Head of caudate nucleus (tissue), 42 donors: ENCODE results near the gene MINDY4.

Experiments
- DNase-seq, 42 donors: peaks; one replicate each; pipeline versions ENCODE4 v3.0.0 to v3.0.0-alpha.2; 2020 to 2021; ENCODE audit warnings: mixed read lengths in 7 of 42
- intact Hi-C: fragments of 100-400 bp; cut with DNase I; formaldehyde crosslinking; loops from one replicate; pipeline ENCODE4 v1.15.0; 2022

Gene MINDY4

GRCh38 chr7:30925913-30926312, 154.7 kb downstream of the MINDY4 start:
- peak in 29 of 42 donors; percentile 0 to 28 (median 5) for DNase-seq
- intact Hi-C loops: no loop called here

- peak in 19 of 42 donors; percentile 0 to 32 (median 5) for DNase-seq
- intact Hi-C loops: no loop called here
Measured at GRCh38 chr7:30926313-30926712, 155.1 kb downstream of the MINDY4 start.

GRCh38 chr7:30927040-30927439, 155.8 kb downstream of the MINDY4 start:
- intact Hi-C loops: no loop called here
- peak in 12 of 42 donors; percentile 0 to 14 (median 4) for DNase-seq

- DNase-seq: peak in 8 of 42 donors; percentile 1 to 29 (median 4)
Measured at GRCh38 chr7:30927559-30927958, 156.3 kb downstream of the MINDY4 start.

GRCh38 chr7:30928254-30928872, 157.1 kb downstream of the MINDY4 start:
- peak in 14 of 42 donors; percentile 0 to 26 (median 5) for DNase-seq
- intact Hi-C loops: no loop called here

More at GRCh38 chr7:30927559-30927958, 156.3 kb downstream of the MINDY4 start:
- intact Hi-C loops: no loop called here

- intact Hi-C loops: no loop called here
- peak in 6 of 42 donors; percentile 4 to 29 (median 18) for DNase-seq
Measured at GRCh38 chr7:30929686-30930085, 158.5 kb downstream of the MINDY4 start.

GRCh38 chr7:30930621-30931020, 159.4 kb downstream of the MINDY4 start:
- peak in 5 of 42 donors; percentile 3 to 32 (median 9) for DNase-seq

GRCh38 chr7:30931161-30931928, 160.1 kb downstream of the MINDY4 start:
- intact Hi-C loops: no loop called here
- DNase-seq: peak in 9 of 42 donors; percentile 1 to 38 (median 14)

More at GRCh38 chr7:30930621-30931020, 159.4 kb downstream of the MINDY4 start:
- intact Hi-C loops: no loop called here

- DNase-seq: peak in 3 of 42 donors; percentile 3 to 42 (median 20)
- intact Hi-C loops: no loop called here
Measured at GRCh38 chr7:30931929-30932540, 160.8 kb downstream of the MINDY4 start.

GRCh38 chr7:30932562-30932961, 161.3 kb downstream of the MINDY4 start:
- intact Hi-C loops: no loop called here
- DNase-seq: peak in 4 of 42 donors; percentile 18 to 37 (median 31)

- intact Hi-C loops: no loop called here
- DNase-seq: peak in 6 of 42 donors; percentile 2 to 21 (median 14)
Measured at GRCh38 chr7:30933124-30933974, 162.1 kb downstream of the MINDY4 start.

GRCh38 chr7:30934225-30934624, 163.0 kb downstream of the MINDY4 start:
- peak in 1 of 42 donors; percentile 3 for DNase-seq
- intact Hi-C loops: no loop called here

GRCh38 chr7:30934732-30935568, 163.7 kb downstream of the MINDY4 start:
- intact Hi-C loops: no loop called here
- peak in 1 of 42 donors; percentile 9 for DNase-seq

- intact Hi-C loops: no loop called here
- no peak for DNase-seq
Measured at GRCh38 chr7:30935569-30935877, 164.3 kb downstream of the MINDY4 start.

- DNase-seq: no peak
- intact Hi-C loops: no loop called here
Measured at GRCh38 chr7:30936650-30937245, 165.5 kb downstream of the MINDY4 start.

GRCh38 chr7:30937416-30937815, 166.2 kb downstream of the MINDY4 start:
- intact Hi-C loops: no loop called here

GRCh38 chr7:30938435-30939316, 167.5 kb downstream of the MINDY4 start:
- DNase-seq: peak; percentile 30 to 91 (median 80)
- intact Hi-C loops: no loop called here

More at GRCh38 chr7:30937416-30937815, 166.2 kb downstream of the MINDY4 start:
- DNase-seq: no peak
